ENCODE data around the gene SLIT3.

SLIT3 gene

DNA sequence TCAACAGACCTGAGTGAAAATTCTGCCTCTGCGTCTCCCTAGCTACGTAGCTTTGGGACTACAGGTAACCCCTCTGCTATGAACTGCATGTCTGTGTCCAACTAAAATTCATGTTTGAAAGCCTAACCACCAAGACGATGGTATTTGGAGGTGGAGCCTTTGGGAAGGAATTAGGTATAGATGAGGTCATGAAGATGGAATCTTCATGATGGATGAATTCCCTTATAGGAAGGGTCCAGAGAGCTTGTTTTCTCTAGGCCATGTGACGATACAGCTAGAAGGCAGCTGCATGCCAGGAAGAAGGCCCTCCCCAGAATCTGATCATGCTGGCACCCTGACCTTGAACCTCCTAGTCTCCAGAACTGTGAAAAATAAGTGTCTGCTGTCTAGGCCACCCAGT lies 296.4 kb downstream of the SLIT3 start:
- POLR2A ChIA-PET = interaction anchor here (0.6 kb wide), 1 partner anchor 579 kb away, joined by 3 read pairs; the partner anchor contains the start of gene SPDL1
- TF ChIP-seq HDGF (IDR thresholded peaks at IDR 0.05; ENCODE audit: borderline replicate concordance) (no peak), L3MBTL2 (conservative IDR thresholded peaks at IDR 0.05) (peak; percentile 37; the same call in 1 of the 2 replicates)
- no peak for DNase-seq (ENCODE audit: extremely low spot score)
- CTCF ChIA-PET = interaction anchor here (0.8 to 1.6 kb wide), 7 partner anchors 9 to 193 kb away, joined by 3 to 6 read pairs (median 4); no protein-coding TSS in a partner anchor

DNA sequence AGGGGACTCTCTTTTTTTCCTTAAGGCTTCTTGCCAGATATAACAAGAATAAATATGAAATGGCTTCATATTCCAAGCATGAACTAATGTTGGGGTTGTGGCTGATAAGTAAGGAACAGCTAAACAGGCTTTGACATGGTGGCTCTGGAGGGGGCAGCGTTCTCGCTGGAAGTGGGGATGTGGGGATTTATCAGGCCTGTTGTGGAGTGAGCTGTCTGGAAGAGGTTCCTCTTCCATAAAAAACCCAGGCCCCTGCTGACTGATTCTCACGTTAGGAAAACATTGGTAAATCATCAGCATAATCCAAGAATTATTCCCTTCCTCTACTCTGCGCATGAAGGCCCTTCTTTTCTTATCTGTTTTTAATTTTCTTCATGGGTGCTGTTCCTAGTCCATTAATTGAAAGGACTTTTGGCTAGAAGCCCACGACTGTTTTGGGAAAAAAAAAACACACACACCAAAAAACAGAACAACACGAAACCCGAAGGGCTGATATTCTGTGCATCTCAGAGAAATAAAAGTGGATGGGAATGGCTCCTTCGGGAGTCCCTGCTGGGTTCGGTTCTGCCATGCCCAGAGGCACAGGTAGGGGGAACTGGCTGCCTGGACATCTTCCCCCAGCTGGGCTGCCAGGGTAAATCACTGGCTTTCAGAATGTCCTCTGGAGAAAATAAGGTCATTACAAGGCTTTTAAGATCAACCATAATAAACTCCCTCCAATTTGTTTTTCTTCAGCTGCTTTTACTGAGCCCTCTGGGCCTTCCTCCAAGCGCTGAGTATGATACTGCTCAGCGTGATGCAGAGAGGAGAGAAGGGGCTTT lies 297.0 kb downstream of the SLIT3 start:
- CTCF ChIA-PET = interaction anchor here (0.8 to 1.6 kb wide), 7 partner anchors 8 to 193 kb away, joined by 3 to 6 read pairs (median 4); no protein-coding TSS in a partner anchor
- peak; percentile 72 for DNase-seq (ENCODE audit: extremely low spot score)
- TF ChIP-seq, protein P1, sequence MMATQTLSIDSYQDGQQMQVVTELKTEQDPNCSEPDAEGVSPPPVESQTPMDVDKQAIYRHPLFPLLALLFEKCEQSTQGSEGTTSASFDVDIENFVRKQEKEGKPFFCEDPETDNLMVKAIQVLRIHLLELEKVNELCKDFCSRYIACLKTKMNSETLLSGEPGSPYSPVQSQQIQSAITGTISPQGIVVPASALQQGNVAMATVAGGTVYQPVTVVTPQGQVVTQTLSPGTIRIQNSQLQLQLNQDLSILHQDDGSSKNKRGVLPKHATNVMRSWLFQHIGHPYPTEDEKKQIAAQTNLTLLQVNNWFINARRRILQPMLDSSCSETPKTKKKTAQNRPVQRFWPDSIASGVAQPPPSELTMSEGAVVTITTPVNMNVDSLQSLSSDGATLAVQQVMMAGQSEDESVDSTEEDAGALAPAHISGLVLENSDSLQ (IDR thresholded peaks at IDR 0.05) = peak; percentile 73
- TF ChIP-seq CTBP1 (IDR thresholded peaks at IDR 0.05; ENCODE audit: borderline replicate concordance) (peak; percentile 50; the same call in 1 of the 2 replicates), FOXK2 (IDR thresholded peaks at IDR 0.05) (no peak)
- POLR2A ChIA-PET = no interaction called here

DNA sequence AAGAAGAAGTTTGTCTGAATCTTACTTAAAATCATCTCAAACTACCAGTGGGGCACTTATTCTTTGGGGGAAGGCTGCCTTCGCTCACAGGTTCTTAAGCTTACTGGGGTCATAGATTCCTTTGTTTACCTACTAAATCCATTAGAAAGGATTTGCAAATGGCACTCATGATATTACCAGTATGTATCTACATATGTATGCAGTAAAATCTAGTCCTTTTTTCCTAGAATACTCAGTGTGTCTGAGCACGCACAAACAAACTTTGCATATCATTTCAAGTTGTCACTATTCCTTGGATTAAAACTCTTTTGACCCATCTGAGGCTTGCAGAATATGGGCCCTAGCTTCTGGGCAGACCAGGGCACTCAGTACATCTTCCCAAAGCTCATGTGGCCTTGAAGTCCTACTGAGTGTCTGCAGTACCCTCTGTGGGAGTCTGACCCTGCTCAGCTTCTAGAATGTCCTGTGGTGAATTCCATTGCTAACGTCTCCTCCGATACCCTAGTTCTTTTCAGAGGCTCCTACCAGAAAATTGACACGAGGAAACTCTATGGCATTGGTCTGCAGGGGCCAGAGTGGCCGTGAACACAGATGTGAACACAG lies 297.9 kb downstream of the SLIT3 start:
- ChIA-PET CTCF (interaction anchor here (0.9 kb wide), 1 partner anchor 13 kb away, joined by 4 read pairs; no protein-coding TSS in a partner anchor), POLR2A (no interaction called here)
- DNase-seq (ENCODE audit: extremely low spot score) = no peak
- TF ChIP-seq FOXA1 (IDR thresholded peaks at IDR 0.05) = no peak
- TF ChIP-seq NFRKB (IDR thresholded peaks at IDR 0.05) = no peak
- TF ChIP-seq FOXM1 (IDR thresholded peaks at IDR 0.05; ENCODE audit: borderline replicate concordance) = no peak
- no peak for TF ChIP-seq HDGF (IDR thresholded peaks at IDR 0.05; ENCODE audit: borderline replicate concordance)
- TF ChIP-seq CTBP1 (IDR thresholded peaks at IDR 0.05; ENCODE audit: borderline replicate concordance) = no peak
- TF ChIP-seq SUZ12 (IDR thresholded peaks at IDR 0.05) = no peak
- TF ChIP-seq ARNT (IDR thresholded peaks at IDR 0.05) = no peak
- no peak for TF ChIP-seq ZNF384 (IDR thresholded peaks at IDR 0.05)
- no peak for TF ChIP-seq L3MBTL2 (conservative IDR thresholded peaks at IDR 0.05)
- TF ChIP-seq SP1 (IDR thresholded peaks at IDR 0.05) = no peak

DNA sequence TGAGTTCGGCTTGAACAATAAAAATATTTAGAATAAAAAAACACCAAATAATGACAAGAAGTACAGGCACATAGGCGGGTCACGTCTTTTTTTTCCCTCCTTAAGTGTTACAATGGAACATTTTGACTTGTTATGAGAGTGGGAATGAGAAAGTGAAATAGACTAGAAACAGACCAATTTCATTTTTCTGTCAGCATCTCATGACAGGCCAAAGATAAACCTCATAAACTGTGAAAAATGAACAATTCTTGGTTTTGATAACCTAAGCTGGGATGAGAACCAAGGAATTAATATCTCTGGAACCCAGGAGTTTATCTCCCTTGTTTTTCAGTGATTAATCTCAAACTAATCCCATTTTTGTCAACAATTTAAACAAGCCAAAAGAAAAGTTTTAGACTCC lies 299.5 kb downstream of the SLIT3 start:
- no peak for DNase-seq (ENCODE audit: extremely low spot score)
- TF ChIP-seq, protein P1 (IDR thresholded peaks at IDR 0.05) = no peak
- TF ChIP-seq ELF4 (IDR thresholded peaks at IDR 0.05) (no peak), FOXK2 (IDR thresholded peaks at IDR 0.05) (no peak), SP1 (IDR thresholded peaks at IDR 0.05) (no peak), FOXM1 (IDR thresholded peaks at IDR 0.05; ENCODE audit: borderline replicate concordance) (no peak), ARNT (IDR thresholded peaks at IDR 0.05) (no peak)
- ChIA-PET POLR2A (no interaction called here), CTCF (interaction anchor here (0.6 kb wide), 1 partner anchor 150 kb away, joined by 3 read pairs; no protein-coding TSS in a partner anchor)

DNA sequence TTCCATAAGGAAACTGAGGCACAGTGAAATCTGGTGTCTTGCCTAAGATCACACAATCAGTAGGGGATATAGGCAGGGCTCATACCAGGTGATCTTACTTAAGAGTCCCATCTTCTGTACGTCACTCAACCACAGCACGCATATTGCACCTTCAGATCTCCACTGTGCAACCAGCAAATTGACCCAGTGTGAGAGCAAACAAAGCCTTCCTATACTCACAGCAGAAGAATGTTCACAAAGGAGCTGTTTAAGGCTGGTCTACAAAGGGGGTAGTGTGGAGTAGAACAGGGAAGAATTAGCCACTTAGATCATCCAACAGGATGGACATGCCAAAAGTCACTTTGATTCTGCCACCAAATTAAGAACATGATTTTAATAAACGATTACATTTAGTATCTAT lies 305.9 kb downstream of the SLIT3 start:
- POLR2A ChIA-PET = no interaction called here
- TF ChIP-seq LEF1 (IDR thresholded peaks at IDR 0.05; ENCODE audit: borderline replicate concordance) = no peak
- TF ChIP-seq NFRKB (IDR thresholded peaks at IDR 0.05) = no peak
- TF ChIP-seq, protein P1 (IDR thresholded peaks at IDR 0.05) = no peak
- no peak for DNase-seq (ENCODE audit: extremely low spot score)
- CTCF ChIA-PET = interaction anchor here (2.1 kb wide), 1 partner anchor 9 kb away, joined by 6 read pairs; no protein-coding TSS in a partner anchor

DNA sequence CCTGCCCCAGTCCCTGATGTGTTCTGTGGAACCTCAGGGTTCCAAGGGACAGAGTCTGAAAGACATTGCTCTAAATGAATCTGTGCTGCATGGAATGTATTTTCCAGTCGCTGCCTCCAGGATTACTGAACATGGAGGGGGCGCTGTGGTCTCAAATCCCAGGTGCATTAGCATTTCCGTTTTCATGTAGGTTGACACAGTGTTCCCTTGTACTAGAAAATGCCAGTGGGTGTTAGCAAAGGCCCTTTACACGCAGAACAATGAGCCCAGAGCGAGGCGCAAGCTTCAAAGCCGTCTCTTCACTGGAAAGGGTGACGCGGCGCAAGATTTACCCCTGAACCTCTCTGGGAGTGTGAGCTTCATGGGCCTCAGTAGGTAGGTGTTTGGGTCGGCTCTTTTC lies 308.3 kb downstream of the SLIT3 start:
- CTCF ChIA-PET = interaction anchor here (0.8 to 1.2 kb wide), 2 partner anchors 12 to 168 kb away, joined by 3 to 5 read pairs; no protein-coding TSS in a partner anchor
- DNase-seq (ENCODE audit: extremely low spot score) = peak; percentile 53
- POLR2A ChIA-PET = interaction anchor here (2.0 kb wide), 1 partner anchor 591 kb away, joined by 6 read pairs; the partner anchor contains the start of gene SPDL1
- TF ChIP-seq ELF4 (IDR thresholded peaks at IDR 0.05) = no peak
- TF ChIP-seq, protein P1 (IDR thresholded peaks at IDR 0.05) = no peak
- no peak for TF ChIP-seq TARDBP (IDR thresholded peaks at IDR 0.05)
- TF ChIP-seq L3MBTL2 (conservative IDR thresholded peaks at IDR 0.05) = no peak
- TF ChIP-seq BHLHE40 (IDR thresholded peaks at IDR 0.05; ENCODE audit: borderline replicate concordance) = no peak
- TF ChIP-seq HDGF (IDR thresholded peaks at IDR 0.05; ENCODE audit: borderline replicate concordance) = no peak
- TF ChIP-seq ARNT (IDR thresholded peaks at IDR 0.05) = no peak
- TF ChIP-seq SUZ12 (IDR thresholded peaks at IDR 0.05) = no peak
- TF ChIP-seq SP1 (IDR thresholded peaks at IDR 0.05) = no peak
- TF ChIP-seq CTBP1 (IDR thresholded peaks at IDR 0.05; ENCODE audit: borderline replicate concordance) = no peak
- TF ChIP-seq ZNF384 (IDR thresholded peaks at IDR 0.05) = no peak
- TF ChIP-seq NFRKB (IDR thresholded peaks at IDR 0.05) = no peak
- no peak for TF ChIP-seq FOXA1 (IDR thresholded peaks at IDR 0.05)
